Hepatocyte (in vitro differentiated cells): ENCODE measurements around the gene OPN1SW.

ENCODE experiments used
- CTCF ChIP-seq: fragments of 200-600 bp; sonication (generic); IDR thresholded peaks from 2 replicates; pipeline ENCODE4 v1.5.1; 2016; ENCODE audit warnings: antibody characterized with exemption, mild to moderate bottlenecking; ENCODE audit not compliant: poor library complexity
- EZH2 ChIP-seq: fragments of 200-600 bp; sonication (generic); IDR thresholded peaks from 2 replicates; pipeline ENCODE4 v1.6.1; 2016; ENCODE audit warnings: antibody characterized with exemption, mild to moderate bottlenecking, borderline replicate concordance

GRCh38 chr7:128792471-128793180, 17.0 kb upstream of the OPN1SW start:
- TF ChIP-seq CTCF, result no peak
- no peak for TF ChIP-seq EZH2
